ENCODE data around the gene DTNB. TPM values are rescaled to one million over a fixed set of nuclear protein-coding genes. Genes with fewer than 3 reads are reported as not detected.

Gene DTNB
- polyA plus RNA-seq, 1 experiment = 12.5 TPM

DNA sequence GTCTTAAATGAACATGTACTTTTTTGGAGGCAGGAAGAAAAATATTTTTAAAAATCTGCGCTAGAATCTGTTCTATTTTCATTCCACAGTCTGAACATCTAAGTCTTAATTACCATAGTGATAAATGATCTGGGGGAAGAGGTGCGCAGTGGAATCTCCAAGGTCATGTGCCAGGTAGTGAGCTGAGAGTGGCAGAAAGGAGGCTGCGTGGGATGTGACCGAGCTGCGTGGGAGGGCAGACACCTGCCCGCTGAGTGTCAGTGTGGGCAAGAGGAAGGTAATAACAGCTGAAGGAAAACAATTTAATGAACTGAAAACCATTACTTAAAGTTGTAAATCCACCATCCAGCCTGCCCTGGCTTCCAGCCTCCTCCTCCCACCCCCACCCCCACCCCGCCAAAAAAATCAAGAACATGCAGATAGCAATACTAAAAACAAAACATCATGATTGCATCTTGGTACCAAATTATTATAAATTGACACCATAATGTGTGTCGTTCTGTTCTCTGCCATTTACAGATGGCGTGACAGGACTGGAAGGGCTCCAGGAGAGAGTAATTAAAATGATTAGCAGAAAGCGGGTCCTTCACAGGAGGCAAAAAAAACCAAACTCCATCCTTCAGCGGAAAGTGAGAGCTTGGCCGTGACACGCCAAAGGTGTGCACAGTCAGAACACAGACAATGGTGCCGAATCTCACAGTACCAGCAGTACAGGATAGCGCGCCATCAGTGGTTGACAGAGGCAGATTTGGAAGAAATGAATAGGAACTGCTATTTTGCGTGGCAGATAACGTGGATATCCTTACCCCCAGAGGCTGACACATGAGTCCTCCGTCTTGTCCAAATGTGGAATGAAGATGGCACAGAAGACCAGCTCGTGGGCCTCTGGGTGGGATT lies 11.4 kb upstream of the DTNB start:
- ChIA-PET POLR2A (no interaction called here), CTCF (interaction anchor here (0.6 kb wide), 1 partner anchor 16 kb away, joined by 3 read pairs; no protein-coding TSS in a partner anchor)
- H3K27ac ChIP-seq (ENCODE audit: low read depth, low read length) = no peak overlapping the region
- H3K27me3 ChIP-seq (ENCODE audit: control insufficient read depth, insufficient read depth, low read length) = peaks cover 8% of the 10 kb centered on the region
- DNase-seq (ENCODE audit: low read depth, low spot score) = no peak
- H3K9me3 ChIP-seq (ENCODE audit: control insufficient read depth, insufficient read depth, low read length) = no peaks in the 10 kb centered on the region
- no peak overlapping the region for H3K4me3 ChIP-seq (ENCODE audit: low read depth, low read length)
- TF ChIP-seq, protein P1, sequence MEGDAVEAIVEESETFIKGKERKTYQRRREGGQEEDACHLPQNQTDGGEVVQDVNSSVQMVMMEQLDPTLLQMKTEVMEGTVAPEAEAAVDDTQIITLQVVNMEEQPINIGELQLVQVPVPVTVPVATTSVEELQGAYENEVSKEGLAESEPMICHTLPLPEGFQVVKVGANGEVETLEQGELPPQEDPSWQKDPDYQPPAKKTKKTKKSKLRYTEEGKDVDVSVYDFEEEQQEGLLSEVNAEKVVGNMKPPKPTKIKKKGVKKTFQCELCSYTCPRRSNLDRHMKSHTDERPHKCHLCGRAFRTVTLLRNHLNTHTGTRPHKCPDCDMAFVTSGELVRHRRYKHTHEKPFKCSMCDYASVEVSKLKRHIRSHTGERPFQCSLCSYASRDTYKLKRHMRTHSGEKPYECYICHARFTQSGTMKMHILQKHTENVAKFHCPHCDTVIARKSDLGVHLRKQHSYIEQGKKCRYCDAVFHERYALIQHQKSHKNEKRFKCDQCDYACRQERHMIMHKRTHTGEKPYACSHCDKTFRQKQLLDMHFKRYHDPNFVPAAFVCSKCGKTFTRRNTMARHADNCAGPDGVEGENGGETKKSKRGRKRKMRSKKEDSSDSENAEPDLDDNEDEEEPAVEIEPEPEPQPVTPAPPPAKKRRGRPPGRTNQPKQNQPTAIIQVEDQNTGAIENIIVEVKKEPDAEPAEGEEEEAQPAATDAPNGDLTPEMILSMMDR (IDR thresholded peaks at IDR 0.05; ENCODE audit: low read depth, low read length) = no peak

DNA sequence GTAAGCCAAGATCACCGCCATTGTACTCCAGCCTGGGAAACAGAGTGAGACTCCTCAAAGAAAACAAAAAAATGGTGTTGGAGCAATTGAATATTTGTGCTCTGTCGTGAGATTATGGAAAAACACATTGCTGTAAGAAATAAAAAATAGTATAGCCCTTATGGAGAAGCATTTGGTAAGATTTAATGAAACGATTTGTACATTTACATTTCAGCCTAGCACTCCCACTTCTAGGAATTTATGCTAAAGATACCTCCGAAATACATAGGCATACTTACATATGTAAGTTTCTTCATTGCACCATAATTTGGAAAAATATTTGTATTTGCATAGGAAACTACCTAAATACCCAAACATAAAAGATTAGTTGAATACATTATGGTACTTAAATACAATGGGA lies 8.7 kb upstream of the DTNB start:
- TF ChIP-seq, protein P1 (IDR thresholded peaks at IDR 0.05; ENCODE audit: low read depth, low read length) = no peak
- Histone ChIP-seq H3K9me3 (ENCODE audit: control insufficient read depth, insufficient read depth, low read length) (no peaks in the 10 kb centered on the region; the same call in 1 of the 2 replicates), H3K27ac (ENCODE audit: low read depth, low read length) (no peak overlapping the region), H3K27me3 (ENCODE audit: control insufficient read depth, insufficient read depth, low read length) (peaks cover 8% of the 10 kb centered on the region), H3K4me3 (ENCODE audit: low read depth, low read length) (no peak overlapping the region)
- DNase-seq (ENCODE audit: low read depth, low spot score) = no peak
- ChIA-PET POLR2A (no interaction called here), CTCF (no interaction called here)

DNA sequence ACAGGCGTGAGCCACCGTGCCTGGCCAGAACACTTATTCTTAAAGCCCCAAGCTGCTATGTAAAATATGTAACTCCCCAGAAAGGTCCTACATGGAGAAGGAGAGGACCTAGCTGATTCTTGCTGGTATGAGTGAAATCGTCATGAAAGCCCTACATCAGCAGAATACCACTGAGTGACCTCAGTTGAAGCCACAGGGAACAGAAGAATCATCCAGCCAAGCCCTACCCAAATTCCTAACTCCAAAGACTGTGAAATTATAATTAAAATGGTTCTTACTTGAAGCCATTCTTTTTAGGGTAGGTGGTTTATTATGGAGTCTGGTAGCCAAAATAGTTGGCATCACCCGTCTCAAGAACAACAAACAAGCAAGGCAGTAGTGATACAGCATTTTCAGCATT lies 4.5 kb upstream of the DTNB start:
- no peak overlapping the region for H3K4me3 ChIP-seq (ENCODE audit: low read depth, low read length)
- no peak for DNase-seq (ENCODE audit: low read depth, low spot score)
- TF ChIP-seq, protein P1 (IDR thresholded peaks at IDR 0.05; ENCODE audit: low read depth, low read length) = no peak
- peaks cover 4% of the 10 kb centered on the region for H3K27me3 ChIP-seq (ENCODE audit: control insufficient read depth, insufficient read depth, low read length)
- POLR2A ChIA-PET = no interaction called here
- CTCF ChIA-PET = no interaction called here
- no peak overlapping the region for H3K27ac ChIP-seq (ENCODE audit: low read depth, low read length)
- H3K9me3 ChIP-seq (ENCODE audit: control insufficient read depth, insufficient read depth, low read length) = no peaks in the 10 kb centered on the region; the same call in none of the 2 replicates

DNA sequence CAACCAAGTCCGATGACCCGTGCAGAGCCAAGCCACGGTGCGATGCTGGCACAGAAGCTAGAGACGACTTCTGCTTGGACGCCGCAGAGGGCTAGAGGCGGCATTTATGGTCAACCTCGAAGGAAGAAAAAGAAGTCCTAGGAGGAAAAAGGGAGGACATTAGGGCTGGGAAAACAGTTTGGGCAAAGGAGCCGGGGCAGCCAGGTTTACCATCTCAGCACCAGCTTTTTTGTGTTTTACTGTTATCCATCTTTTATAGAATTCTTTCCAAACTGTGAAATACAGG lies 643 bp upstream of the DTNB start:
- Histone ChIP-seq H3K9me3 (ENCODE audit: control insufficient read depth, insufficient read depth, low read length) (no peaks in the 10 kb centered on the region; the same call in none of the 2 replicates), H3K27me3 (ENCODE audit: control insufficient read depth, insufficient read depth, low read length) (peaks cover 4% of the 10 kb centered on the region), H3K27ac (ENCODE audit: low read depth, low read length) (no peak overlapping the region), H3K4me3 (ENCODE audit: low read depth, low read length) (peak overlapping the region; percentile 60)
- ChIA-PET CTCF (interaction anchor here (0.7 to 1.1 kb wide), 3 partner anchors 9 to 511 kb away, joined by 3 to 7 read pairs (median 3); no protein-coding TSS in a partner anchor), POLR2A (no interaction called here)
- TF ChIP-seq, protein P1 (IDR thresholded peaks at IDR 0.05; ENCODE audit: low read depth, low read length) = no peak
- no peak for DNase-seq (ENCODE audit: low read depth, low spot score)

All from AG04450 (cell line).